Daoy (cell line): ENCODE data around the gene OR56B4. TPM values are rescaled to one million over a fixed set of nuclear protein-coding genes. Genes with fewer than 3 reads are reported as not detected.

ENCODE experiments used
- DNase-seq: peaks from one replicate; pipeline ENCODE4 v3.0.0-alpha.2; 2015; ENCODE audit warnings: low read depth
- total RNA-seq: library from RNA; depleted of rRNA; stranded (reverse); fragments of >200 nt; shearing (Covaris generic); gene quantifications from 2 replicates; pipeline ENCODE4 v1.2.3, GENCODE V29; 2014; rRNA removed

The OR56B4 gene
- total RNA-seq, 1 experiment from 2014 or later: not detected

DNA sequence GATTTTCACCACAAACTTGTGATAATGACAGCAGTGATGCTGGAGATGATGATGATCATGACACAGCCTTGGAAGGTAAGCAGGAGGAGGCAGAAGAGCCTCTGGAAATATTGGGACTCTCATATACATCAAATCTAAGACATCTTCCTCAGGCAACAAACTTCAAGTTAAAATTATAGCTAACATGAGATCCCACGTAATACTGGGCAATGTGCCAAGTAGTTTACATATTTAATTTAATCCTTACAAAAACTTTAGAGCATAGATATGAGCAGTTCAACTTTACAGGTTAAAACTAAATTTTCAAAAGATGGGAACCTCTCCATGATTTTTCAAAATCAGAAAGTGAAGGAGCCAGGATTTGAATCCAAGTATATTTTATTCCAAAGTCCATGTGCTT is 43.6 kb downstream of the OR56B4 start:
- no peak for DNase-seq

DNA sequence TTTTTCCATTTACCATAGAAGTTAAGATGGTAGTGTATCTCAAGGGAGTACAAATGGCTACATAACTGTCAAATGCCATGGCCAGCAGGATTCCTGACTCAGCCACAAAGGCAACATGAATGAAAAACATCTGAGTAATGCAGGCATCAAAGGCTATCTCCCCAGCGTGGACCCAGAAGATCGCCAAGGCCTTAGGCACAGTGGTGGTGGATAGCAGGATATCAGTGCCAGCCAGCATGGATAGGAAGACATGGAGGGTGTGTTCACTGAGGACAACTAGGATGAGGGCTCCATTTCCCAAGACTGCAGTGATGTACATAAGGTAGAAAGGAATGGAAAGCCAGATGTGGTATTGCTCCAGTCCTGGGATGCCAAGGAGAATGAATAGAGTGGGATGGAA is 44.6 kb downstream of the OR56B4 start:
- no peak for DNase-seq

DNA sequence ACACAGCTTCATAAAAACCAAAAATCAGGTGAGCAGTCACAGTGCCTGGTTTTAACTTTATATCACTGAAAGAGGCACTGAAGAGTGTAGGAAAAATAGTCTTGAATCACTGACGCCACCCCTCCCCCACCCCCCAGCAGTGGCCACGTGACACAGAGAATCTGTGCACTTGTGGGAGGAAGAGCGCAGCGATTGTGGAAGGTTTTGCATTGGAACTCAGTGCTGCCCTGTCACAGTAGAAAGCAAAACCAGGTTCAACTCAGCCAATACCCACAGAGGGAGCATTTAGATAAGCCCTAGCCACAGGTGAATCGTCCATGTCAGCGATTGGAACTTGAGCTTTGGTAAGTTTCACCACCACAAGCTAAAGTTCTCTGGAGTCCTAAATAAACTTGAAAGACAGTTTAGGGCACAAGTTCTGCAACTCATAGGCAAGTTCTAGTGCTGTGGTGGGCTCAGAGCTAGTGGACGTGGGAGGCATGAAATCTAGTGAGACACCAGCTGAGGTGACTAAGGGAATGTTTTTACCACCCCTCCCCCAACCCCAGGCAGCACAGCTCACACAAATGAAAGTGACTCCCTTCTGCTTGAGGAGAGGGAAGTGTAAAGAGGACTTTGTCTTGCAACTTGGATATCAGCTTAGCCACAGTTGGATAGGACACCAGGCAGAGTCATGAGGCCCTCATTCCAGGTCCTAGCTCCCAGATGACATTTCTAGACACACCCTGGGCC is 49.3 kb downstream of the OR56B4 start:
- peak; percentile 41 for DNase-seq

Other genes with a start within 250 kb of the OR56B4 start
- gene OR52E8, start 250.0 kb upstream of the OR56B4 start, total RNA-seq: 0.15 TPM in 1 of 2 replicates, not detected in the other
- not detected in 2 replicates for gene OR52E4, start 227.1 kb upstream of the OR56B4 start, total RNA-seq
- not detected in 2 replicates for gene OR52E5, start 214.5 kb upstream of the OR56B4 start, total RNA-seq
- gene OR56A3, start 165.4 kb upstream of the OR56B4 start, total RNA-seq: 0.11 and 1.3 TPM in 2 replicates
- not detected in 2 replicates for gene OR56A5, start 139.2 kb upstream of the OR56B4 start, total RNA-seq
- gene OR52L1, start 120.7 kb upstream of the OR56B4 start, total RNA-seq: not detected in 2 replicates
- gene OR56A4, start 100.7 kb upstream of the OR56B4 start, total RNA-seq: not detected in 2 replicates
- gene OR56A1, start 76.9 kb upstream of the OR56B4 start, total RNA-seq: under 0.01 TPM in 1 of 2 replicates, not detected in the other
- not detected in 2 replicates for gene OR52B2, start 62.6 kb downstream of the OR56B4 start, total RNA-seq
- gene OR52W1, start 91.5 kb downstream of the OR56B4 start, total RNA-seq: not detected in 2 replicates
- gene C11orf42, start 97.9 kb downstream of the OR56B4 start, total RNA-seq: not detected in 2 replicates
- gene FHIP1B, start 127.0 kb downstream of the OR56B4 start, total RNA-seq: 10.6 and 14.9 TPM in 2 replicates
- gene CNGA4, start 131.4 kb downstream of the OR56B4 start, total RNA-seq: not detected in 2 replicates
- gene CCKBR, start 152.2 kb downstream of the OR56B4 start, total RNA-seq: not detected in 2 replicates
- gene CAVIN3, start 212.8 kb downstream of the OR56B4 start, total RNA-seq: 173 and 189 TPM in 2 replicates